SK-N-SH treated with all-trans-retinoic acid at 6 μM for 48 hours (cell line): Measurements from ENCODE around the gene MTHFS.

Experiments used
- ATAC-seq: fragments of 200-7000 bp; cut with Tn5 transposase; 3 replicates; pipeline ENCODE4 v1.9.1; 2020; ENCODE audit warnings: mild to moderate bottlenecking, moderate library complexity
- ARNTL ChIP-seq: fragments of 450-650 bp; formaldehyde crosslinking; IDR thresholded peaks from 2 replicates; pipeline ENCODE4 v1.5.0; 2020; ENCODE audit warnings: low read depth, mild to moderate bottlenecking, moderate library complexity, borderline replicate concordance
- BACH2 ChIP-seq: fragments of 250-450 bp; sonication (Bioruptor Pico); IDR thresholded peaks from 2 replicates; pipeline ENCODE4 v1.9.0; 2021; ENCODE audit warnings: mild to moderate bottlenecking, borderline replicate concordance
- CSDC2 ChIP-seq: fragments of 250-450 bp; sonication (Bioruptor Pico); IDR thresholded peaks from 2 replicates; pipeline ENCODE4 v1.5.0; 2020; ENCODE audit warnings: mild to moderate bottlenecking, moderate library complexity
- CSRNP3 ChIP-seq: fragments of 250-450 bp; sonication (Bioruptor Pico); IDR thresholded peaks from 2 replicates; pipeline ENCODE4 v1.5.1; 2021; ENCODE audit warnings: mild to moderate bottlenecking, moderate library complexity
- ESRRG ChIP-seq: fragments of 250-450 bp; sonication (Bioruptor Pico); IDR thresholded peaks from 2 replicates; pipeline ENCODE4 v1.6.1; 2021; ENCODE audit warnings: mild to moderate bottlenecking
- GLIS3 ChIP-seq: fragments of 250-450 bp; sonication (Bioruptor Pico); IDR thresholded peaks from 2 replicates; pipeline ENCODE4 v1.5.0; 2020; ENCODE audit warnings: mild to moderate bottlenecking, moderate library complexity
- ISL1 ChIP-seq: fragments of 250-450 bp; sonication (Bioruptor Pico); IDR thresholded peaks from 2 replicates; pipeline ENCODE4 v2.1.2; 2022; ENCODE audit warnings: mild to moderate bottlenecking, moderate library complexity
- OSR1 ChIP-seq: fragments of 250-450 bp; sonication (Bioruptor Pico); IDR thresholded peaks from 2 replicates; pipeline ENCODE4 v1.8.0; 2022; ENCODE audit warnings: moderate library complexity, mild to moderate bottlenecking, inconsistent platforms
- POU6F1 ChIP-seq: fragments of 250-450 bp; sonication (Bioruptor Pico); IDR thresholded peaks from 2 replicates; pipeline ENCODE4 v1.8.0; 2021; ENCODE audit warnings: low read depth, mild to moderate bottlenecking, moderate library complexity, borderline replicate concordance
- PPARA ChIP-seq: fragments of 250-450 bp; sonication (Bioruptor Pico); IDR thresholded peaks from 2 replicates; pipeline ENCODE4 v1.5.0; 2020; ENCODE audit warnings: mild to moderate bottlenecking, borderline replicate concordance
- SNAI2 ChIP-seq: fragments of 250-450 bp; sonication (Bioruptor Pico); IDR thresholded peaks from 2 replicates; pipeline ENCODE4 v1.5.0; 2020; ENCODE audit warnings: mild to moderate bottlenecking, moderate library complexity
- TCF4 ChIP-seq: fragments of 250-450 bp; sonication (Bioruptor Pico); IDR thresholded peaks from 2 replicates; pipeline ENCODE4 v1.8.0; 2021; ENCODE audit warnings: mild to moderate bottlenecking, moderate library complexity, borderline replicate concordance
- TSHZ2 ChIP-seq: fragments of 250-450 bp; sonication (Bioruptor Pico); IDR thresholded peaks from 2 replicates; pipeline ENCODE4 v1.5.0; 2020; ENCODE audit warnings: mild to moderate bottlenecking, moderate library complexity
- ZNF70 ChIP-seq: fragments of 450-650 bp; formaldehyde crosslinking; IDR thresholded peaks from 2 replicates; pipeline ENCODE4 v1.5.0; 2020; ENCODE audit warnings: mild to moderate bottlenecking, moderate library complexity

MTHFS gene

GRCh38 chr15:79812541-79812940 lies 84.3 kb downstream of the MTHFS start (continued):
- TF ChIP-seq TSHZ2 (CRISPR knock-in tag) (no peak), CSDC2 (CRISPR knock-in tag) (no peak), POU6F1 (CRISPR knock-in tag) (no peak), ISL1 (CRISPR knock-in tag) (no peak)

GRCh38 chr15:79811406-79812405 lies 85.1 kb downstream of the MTHFS start:
- peak; percentile 79 for ATAC-seq
- TF ChIP-seq CSRNP3 (CRISPR knock-in tag) (no peak), SNAI2 (CRISPR knock-in tag) (0 out of 2 replicates have a peak, but pooled peaks have one; percentile 31), BACH2 (no peak)

- TF ChIP-seq ESRRG = no peak
- TF ChIP-seq ZNF70 (CRISPR knock-in tag) = no peak
- TF ChIP-seq OSR1 (CRISPR knock-in tag) = no peak
- TF ChIP-seq PPARA (CRISPR knock-in tag) = no peak
- ATAC-seq = no peak
Measured at GRCh38 chr15:79804838-79805237, 92.0 kb downstream of the MTHFS start.

- TF ChIP-seq CSDC2 (CRISPR knock-in tag) (no peak), TCF4 (CRISPR knock-in tag) (no peak), GLIS3 (no peak), POU6F1 (CRISPR knock-in tag) (no peak), SNAI2 (CRISPR knock-in tag) (no peak), ZNF70 (CRISPR knock-in tag) (no peak), ARNTL (CRISPR knock-in tag) (no peak)
Measured at GRCh38 chr15:79798311-79798710, 98.5 kb downstream of the MTHFS start.

More at GRCh38 chr15:79798311-79798710, 98.5 kb downstream of the MTHFS start:
- ATAC-seq = no peak
